ENCODE results near the gene LAMC1. TPM values are rescaled to one million over a fixed set of nuclear protein-coding genes. Genes with fewer than 3 reads are reported as not detected.

The LAMC1 gene
- polyA plus RNA-seq, 1 donor from 2014 or later = 4.2 TPM

GRCh38 chr1:183180634-183181056, 157.4 kb downstream of the LAMC1 start:
- no peaks in the 10 kb centered on the region for H3K9me2 ChIP-seq (ENCODE audit: insufficient read depth, low read length)
- H2AFZ ChIP-seq (ENCODE audit: low read depth, low read length) = no peak overlapping the region
- H3K9ac ChIP-seq (ENCODE audit: low read length) = no peak overlapping the region
- H3F3A ChIP-seq (ENCODE audit: insufficient read depth, low read length, poor library complexity, severe bottlenecking) = no peaks in the 10 kb centered on the region
- no peak overlapping the region for H3K4me2 ChIP-seq (ENCODE audit: low read length)
- no peaks in the 10 kb centered on the region for H4K20me1 ChIP-seq (ENCODE audit: insufficient read depth)
- H3K27me3 ChIP-seq (ENCODE audit: insufficient read depth, low read depth, low read length) = peaks cover 7% of the 10 kb centered on the region
- H3K36me3 ChIP-seq (ENCODE audit: insufficient read depth, low read length) = no peaks in the 10 kb centered on the region
- H3K9me3 ChIP-seq (ENCODE audit: low read length) = no peaks in the 10 kb centered on the region
- H3K79me2 ChIP-seq (replicated peaks; ENCODE audit: insufficient read depth, low read length) = no peaks in the 10 kb centered on the region
- TF ChIP-seq EZH2 (IDR thresholded peaks at IDR 0.05; ENCODE audit: borderline replicate concordance, insufficient read depth, low read length, poor library complexity, severe bottlenecking) (no peak), SMC3 (conservative IDR thresholded peaks at IDR 0.05; ENCODE audit: poor library complexity) (no peak), RAD21 (conservative IDR thresholded peaks at IDR 0.05) (no peak), REST (IDR thresholded peaks at IDR 0.05; ENCODE audit: borderline replicate concordance) (no peak), TAF1 (IDR thresholded peaks at IDR 0.05; ENCODE audit: low read depth) (no peak), CTCF (IDR thresholded peaks at IDR 0.05; ENCODE audit: poor library complexity, severe bottlenecking) (no peak), EP300 (conservative IDR thresholded peaks at IDR 0.05; ENCODE audit: poor library complexity, severe bottlenecking) (no peak), MXI1 (conservative IDR thresholded peaks at IDR 0.05; ENCODE audit: poor library complexity, severe bottlenecking) (no peak), POLR2AphosphoS5 (IDR thresholded peaks at IDR 0.05) (no peak)
- no peak overlapping the region for H3K27ac ChIP-seq (ENCODE audit: low read length)
- H3K4me3 ChIP-seq (ENCODE audit: low read length) = no peak overlapping the region

- Histone ChIP-seq H3K36me3 (ENCODE audit: insufficient read depth, low read length) (no peaks in the 10 kb centered on the region), H3K9ac (ENCODE audit: low read length) (peak within 1 kb of the TSS; percentile 38), H3K27ac (ENCODE audit: low read length) (no peak within 1 kb of the TSS), H3K4me2 (ENCODE audit: low read length) (no peak within 1 kb of the TSS), H4K20me1 (ENCODE audit: insufficient read depth) (no peaks in the 10 kb centered on the region), H3K4me3 (ENCODE audit: low read length) (peak within 1 kb of the TSS; percentile 63), H2AFZ (ENCODE audit: low read depth, low read length) (peak within 1 kb of the TSS; percentile 9), H3K9me2 (ENCODE audit: insufficient read depth, low read length) (no peaks in the 10 kb centered on the region), H3K27me3 (ENCODE audit: insufficient read depth, low read depth, low read length) (peaks cover 18% of the 10 kb centered on the region), H3F3A (ENCODE audit: insufficient read depth, low read length, poor library complexity, severe bottlenecking) (no peaks in the 10 kb centered on the region), H3K79me2 (replicated peaks; ENCODE audit: insufficient read depth, low read length) (no peaks in the 10 kb centered on the region), H3K9me3 (ENCODE audit: low read length) (no peaks in the 10 kb centered on the region)
- TF ChIP-seq CTCF (IDR thresholded peaks at IDR 0.05; ENCODE audit: poor library complexity, severe bottlenecking) (peak; percentile 46), TAF1 (IDR thresholded peaks at IDR 0.05; ENCODE audit: low read depth) (no peak), EZH2 (IDR thresholded peaks at IDR 0.05; ENCODE audit: borderline replicate concordance, insufficient read depth, low read length, poor library complexity, severe bottlenecking) (no peak), SMC3 (conservative IDR thresholded peaks at IDR 0.05; ENCODE audit: poor library complexity) (peak; percentile 15), REST (IDR thresholded peaks at IDR 0.05; ENCODE audit: borderline replicate concordance) (no peak), RAD21 (conservative IDR thresholded peaks at IDR 0.05) (peak; percentile 17), EP300 (conservative IDR thresholded peaks at IDR 0.05; ENCODE audit: poor library complexity, severe bottlenecking) (no peak), MXI1 (conservative IDR thresholded peaks at IDR 0.05; ENCODE audit: poor library complexity, severe bottlenecking) (no peak), POLR2AphosphoS5 (IDR thresholded peaks at IDR 0.05) (no peak)
Observed at GRCh38 chr1:183185941-183186490, 162.8 kb downstream of the LAMC1 start, which contains the start of gene LAMC2. TSS of gene LAMC2 (plus strand) at chr1:183186264. CDS start at chr1:183186353, 89 bp downstream.

Measured in neural cell (in vitro differentiated cells).